ENCODE results near the gene C4A.
"Not testable (repeated sequence)": the region's sequence is repeated elsewhere in the genome, so short reads cannot be mapped to it uniquely, and the experiment has no call there.

The C4A gene

GRCh38 chr6:32008616-32009015 lies 26.8 kb downstream of the C4A start:
- DNase-seq; in situ Hi-C loops (cut with HindIII; ENCODE audit: low pct_ligation_motif_present, low pct_unique_long_range_greater_than_20kb, low sequenced_read_pairs): not testable (repeated sequence)

DNA sequence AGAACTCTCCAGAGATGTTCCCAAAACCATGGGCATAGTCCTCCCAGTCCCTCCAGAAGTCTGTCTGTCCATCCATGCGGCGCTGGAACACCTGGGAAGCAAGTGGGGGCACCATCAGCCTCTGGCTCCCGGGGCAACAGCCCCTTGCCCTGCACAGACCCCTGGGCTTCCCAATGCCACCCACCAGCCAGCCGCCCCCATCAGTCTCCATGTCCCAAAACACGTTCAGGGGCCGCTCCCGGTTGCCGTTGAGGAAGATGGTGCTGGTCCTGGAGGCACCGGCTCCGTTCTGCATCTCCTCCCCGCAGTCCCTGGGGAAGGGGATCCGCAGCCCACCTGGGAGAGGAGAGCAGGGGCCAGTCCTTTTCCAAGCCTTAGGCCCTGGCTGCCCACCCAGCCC lies 27.7 kb downstream of the C4A start:
- in situ Hi-C loops (cut with HindIII; ENCODE audit: low pct_ligation_motif_present, low pct_unique_long_range_greater_than_20kb, low sequenced_read_pairs); DNase-seq: not testable (repeated sequence)

DNA sequence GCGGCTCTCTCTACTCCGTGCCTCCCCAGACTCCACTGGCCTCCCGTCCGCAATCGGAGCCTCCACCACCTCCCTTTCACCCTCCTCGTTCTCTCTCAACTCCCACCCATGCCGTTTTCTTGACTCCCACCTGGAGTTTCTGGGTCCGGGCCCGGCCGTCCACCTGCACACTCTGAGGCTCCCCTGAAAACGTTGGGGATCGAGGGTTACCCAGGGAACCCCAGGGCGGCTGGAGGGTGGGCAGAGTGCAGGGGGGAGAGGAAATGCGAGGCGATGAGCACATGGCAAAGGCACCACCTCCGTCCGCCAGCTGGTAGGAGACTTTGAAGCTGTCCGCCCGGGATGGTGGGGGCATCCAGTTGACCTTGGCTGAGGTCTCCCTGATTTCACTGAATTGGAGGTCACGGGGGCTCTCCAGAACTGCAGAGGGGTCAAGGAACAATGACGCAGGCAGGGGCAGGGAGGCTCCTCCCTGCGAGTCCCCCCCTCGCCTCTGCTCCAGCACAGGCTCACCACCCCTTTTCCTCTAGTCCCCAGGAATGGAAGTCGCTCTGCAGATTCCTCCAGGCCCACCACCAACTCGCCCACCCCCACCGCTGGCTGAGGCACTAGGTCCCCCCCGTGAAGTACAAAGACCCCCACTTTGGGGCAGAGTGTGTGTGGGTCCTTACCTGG lies 29.1 kb downstream of the C4A start:
- DNase-seq; in situ Hi-C loops (cut with HindIII; ENCODE audit: low pct_ligation_motif_present, low pct_unique_long_range_greater_than_20kb, low sequenced_read_pairs): not testable (repeated sequence)

GRCh38 chr6:32012941-32013617 lies 31.2 kb downstream of the C4A start:
- DNase-seq; in situ Hi-C loops (cut with HindIII; ENCODE audit: low pct_ligation_motif_present, low pct_unique_long_range_greater_than_20kb, low sequenced_read_pairs): not testable (repeated sequence)

DNA sequence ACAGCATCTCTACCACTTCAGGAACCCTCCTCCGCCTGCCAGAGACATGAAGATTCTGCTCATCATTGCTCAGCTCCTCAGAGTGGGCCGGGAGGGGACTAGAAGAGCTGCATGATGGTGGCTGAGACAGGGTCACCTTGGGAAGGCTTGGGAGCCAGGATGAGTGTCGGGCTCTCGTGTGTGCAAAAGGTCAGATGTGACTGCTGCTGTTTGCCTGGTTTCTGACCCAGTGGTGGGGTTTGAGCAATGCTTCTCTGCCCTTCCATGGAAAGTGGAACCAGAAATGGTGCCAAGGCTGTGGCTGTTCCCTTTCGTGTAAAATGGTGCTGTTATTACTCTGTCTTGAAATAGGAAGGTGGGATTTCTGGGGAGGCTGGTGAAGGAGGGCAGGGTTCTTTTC lies 31.9 kb downstream of the C4A start:
- DNase-seq; in situ Hi-C loops (cut with HindIII; ENCODE audit: low pct_ligation_motif_present, low pct_unique_long_range_greater_than_20kb, low sequenced_read_pairs): not testable (repeated sequence)

GRCh38 chr6:32014547-32014946 lies 32.7 kb downstream of the C4A start, which contains the start of gene C4B:
Gene C4B, plus strand, starts transcription at chr6:32014795. Its CDS starts 51 bp downstream, at chr6:32014846.
- in situ Hi-C loops (cut with HindIII; ENCODE audit: low pct_ligation_motif_present, low pct_unique_long_range_greater_than_20kb, low sequenced_read_pairs); DNase-seq: not testable (repeated sequence)

GRCh38 chr6:32022100-32022499 lies 40.2 kb downstream of the C4A start:
- in situ Hi-C loops (cut with HindIII; ENCODE audit: low pct_ligation_motif_present, low pct_unique_long_range_greater_than_20kb, low sequenced_read_pairs); DNase-seq: not testable (repeated sequence)

- DNase-seq; in situ Hi-C loops (cut with HindIII; ENCODE audit: low pct_ligation_motif_present, low pct_unique_long_range_greater_than_20kb, low sequenced_read_pairs): not testable (repeated sequence)
Observed at GRCh38 chr6:32028631-32029030, 46.8 kb downstream of the C4A start.

DNA sequence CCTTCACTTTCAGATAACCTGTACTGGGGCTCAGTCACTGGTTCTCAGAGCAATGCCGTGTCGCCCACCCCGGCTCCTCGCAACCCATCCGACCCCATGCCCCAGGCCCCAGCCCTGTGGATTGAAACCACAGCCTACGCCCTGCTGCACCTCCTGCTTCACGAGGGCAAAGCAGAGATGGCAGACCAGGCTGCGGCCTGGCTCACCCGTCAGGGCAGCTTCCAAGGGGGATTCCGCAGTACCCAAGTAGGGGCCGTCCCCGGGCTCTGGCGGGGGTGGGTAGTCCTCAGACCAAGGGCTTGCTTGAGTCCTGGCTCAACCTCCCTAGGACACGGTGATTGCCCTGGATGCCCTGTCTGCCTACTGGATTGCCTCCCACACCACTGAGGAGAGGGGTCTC lies 47.7 kb downstream of the C4A start:
- in situ Hi-C loops (cut with HindIII; ENCODE audit: low pct_ligation_motif_present, low pct_unique_long_range_greater_than_20kb, low sequenced_read_pairs); DNase-seq: not testable (repeated sequence)

GRCh38 chr6:32035283-32036013 lies 53.6 kb downstream of the C4A start:
- in situ Hi-C loops (cut with HindIII; ENCODE audit: low pct_ligation_motif_present, low pct_unique_long_range_greater_than_20kb, low sequenced_read_pairs); DNase-seq: not testable (repeated sequence)

DNA sequence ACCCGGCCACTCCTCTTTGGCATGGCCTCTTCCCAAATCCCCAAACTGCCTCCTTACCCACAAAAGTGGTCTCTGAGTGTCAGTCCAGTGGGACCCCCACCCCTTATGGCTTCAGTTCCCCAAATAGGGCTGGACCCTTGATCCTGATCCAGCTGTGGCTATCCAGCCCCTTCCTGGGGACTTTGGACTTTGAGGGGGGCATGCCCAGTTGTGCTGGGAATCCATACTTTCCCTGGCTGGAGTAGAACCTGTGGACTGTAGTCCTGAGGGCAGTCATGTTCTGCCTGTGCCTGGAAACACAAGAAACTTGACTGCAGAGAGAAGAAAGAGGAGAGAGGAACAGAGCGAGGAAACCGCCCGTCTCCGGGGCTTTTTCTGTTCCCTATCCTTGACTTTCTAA lies 55.3 kb downstream of the C4A start:
- in situ Hi-C loops (cut with HindIII; ENCODE audit: low pct_ligation_motif_present, low pct_unique_long_range_greater_than_20kb, low sequenced_read_pairs); DNase-seq: not testable (repeated sequence)

DNA sequence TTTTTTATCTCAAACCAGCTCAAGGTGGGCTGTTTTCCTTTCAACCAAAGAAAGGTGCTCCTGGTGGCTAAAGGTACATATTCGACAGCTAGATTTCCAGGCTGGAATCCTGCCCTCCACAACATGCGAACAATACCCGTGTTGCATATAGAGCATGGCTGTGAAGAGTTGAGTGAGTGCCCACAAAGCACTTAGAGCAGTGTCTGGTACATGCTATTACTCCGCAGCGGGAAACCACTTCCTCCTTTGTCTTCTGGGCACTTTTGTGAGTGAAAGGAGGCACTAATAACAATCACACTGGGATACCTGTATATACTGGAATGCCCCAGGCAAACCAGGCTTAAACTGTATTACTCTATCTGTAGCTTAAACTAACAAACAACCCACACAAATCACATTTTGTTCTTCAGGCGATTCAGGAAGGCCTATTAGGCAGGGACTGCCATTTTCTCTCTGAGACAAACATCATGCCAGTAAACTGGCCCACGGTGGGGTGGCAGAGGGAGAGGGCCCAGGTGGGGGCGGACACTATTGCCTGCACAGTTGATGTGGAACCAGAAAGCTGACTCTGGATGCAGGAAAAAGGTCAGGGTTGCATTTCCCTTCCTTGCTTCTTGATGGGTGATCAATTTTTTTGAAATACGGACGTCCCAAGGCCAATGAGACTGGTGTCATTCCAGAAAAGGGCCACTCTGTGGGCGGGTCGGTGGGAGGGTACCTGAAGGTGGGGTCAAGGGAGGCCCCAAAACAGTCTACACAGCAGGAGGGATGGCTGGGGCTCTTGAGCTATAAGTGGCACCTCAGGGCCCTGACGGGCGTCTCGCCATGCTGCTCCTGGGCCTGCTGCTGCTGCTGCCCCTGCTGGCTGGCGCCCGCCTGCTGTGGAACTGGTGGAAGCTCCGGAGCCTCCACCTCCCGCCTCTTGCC lies 56.0 kb downstream of the C4A start, which contains the start of gene CYP21A2:
Gene CYP21A2 (plus strand): TSS at position 818 of the 927 bp plus-strand sequence. CDS start 8 bp downstream, at position 826.
- in situ Hi-C loops (cut with HindIII; ENCODE audit: low pct_ligation_motif_present, low pct_unique_long_range_greater_than_20kb, low sequenced_read_pairs); DNase-seq: not testable (repeated sequence)

DNA sequence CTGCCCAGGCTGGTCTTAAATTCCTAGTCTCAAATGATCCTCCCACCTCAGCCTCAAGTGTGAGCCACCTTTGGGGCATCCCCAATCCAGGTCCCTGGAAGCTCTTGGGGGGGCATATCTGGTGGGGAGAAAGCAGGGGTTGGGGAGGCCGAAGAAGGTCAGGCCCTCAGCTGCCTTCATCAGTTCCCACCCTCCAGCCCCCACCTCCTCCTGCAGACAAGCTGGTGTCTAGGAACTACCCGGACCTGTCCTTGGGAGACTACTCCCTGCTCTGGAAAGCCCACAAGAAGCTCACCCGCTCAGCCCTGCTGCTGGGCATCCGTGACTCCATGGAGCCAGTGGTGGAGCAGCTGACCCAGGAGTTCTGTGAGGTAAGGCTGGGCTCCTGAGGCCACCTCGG lies 57.0 kb downstream of the C4A start:
- in situ Hi-C loops (cut with HindIII; ENCODE audit: low pct_ligation_motif_present, low pct_unique_long_range_greater_than_20kb, low sequenced_read_pairs); DNase-seq: not testable (repeated sequence)

GRCh38 chr6:32039321-32040274 lies 57.7 kb downstream of the C4A start:
- DNase-seq; in situ Hi-C loops (cut with HindIII; ENCODE audit: low pct_ligation_motif_present, low pct_unique_long_range_greater_than_20kb, low sequenced_read_pairs): not testable (repeated sequence)

DNA sequence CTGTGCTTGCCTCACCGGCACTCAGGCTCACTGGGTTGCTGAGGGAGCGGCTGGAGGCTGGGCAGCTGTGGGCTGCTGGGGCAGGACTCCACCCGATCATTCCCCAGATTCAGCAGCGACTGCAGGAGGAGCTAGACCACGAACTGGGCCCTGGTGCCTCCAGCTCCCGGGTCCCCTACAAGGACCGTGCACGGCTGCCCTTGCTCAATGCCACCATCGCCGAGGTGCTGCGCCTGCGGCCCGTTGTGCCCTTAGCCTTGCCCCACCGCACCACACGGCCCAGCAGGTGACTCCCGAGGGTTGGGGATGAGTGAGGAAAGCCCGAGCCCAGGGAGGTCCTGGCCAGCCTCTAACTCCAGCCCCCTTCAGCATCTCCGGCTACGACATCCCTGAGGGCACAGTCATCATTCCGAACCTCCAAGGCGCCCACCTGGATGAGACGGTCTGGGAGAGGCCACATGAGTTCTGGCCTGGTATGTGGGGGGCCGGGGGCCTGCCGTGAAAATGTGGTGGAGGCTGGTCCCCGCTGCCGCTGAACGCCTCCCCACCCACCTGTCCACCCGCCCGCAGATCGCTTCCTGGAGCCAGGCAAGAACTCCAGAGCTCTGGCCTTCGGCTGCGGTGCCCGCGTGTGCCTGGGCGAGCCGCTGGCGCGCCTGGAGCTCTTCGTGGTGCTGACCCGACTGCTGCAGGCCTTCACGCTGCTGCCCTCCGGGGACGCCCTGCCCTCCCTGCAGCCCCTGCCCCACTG lies 58.6 kb downstream of the C4A start:
- in situ Hi-C loops (cut with HindIII; ENCODE audit: low pct_ligation_motif_present, low pct_unique_long_range_greater_than_20kb, low sequenced_read_pairs); DNase-seq: not testable (repeated sequence)

DNA sequence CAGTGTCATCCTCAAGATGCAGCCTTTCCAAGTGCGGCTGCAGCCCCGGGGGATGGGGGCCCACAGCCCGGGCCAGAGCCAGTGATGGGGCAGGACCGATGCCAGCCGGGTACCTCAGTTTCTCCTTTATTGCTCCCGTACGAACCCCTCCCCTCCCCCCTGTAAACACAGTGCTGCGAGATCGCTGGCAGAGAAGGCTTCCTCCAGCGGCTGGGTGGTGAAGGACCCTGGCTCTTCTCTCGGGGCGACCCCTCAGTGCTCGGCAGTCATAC lies 59.1 kb downstream of the C4A start:
- DNase-seq; in situ Hi-C loops (cut with HindIII; ENCODE audit: low pct_ligation_motif_present, low pct_unique_long_range_greater_than_20kb, low sequenced_read_pairs): not testable (repeated sequence)

- DNase-seq; in situ Hi-C loops (cut with HindIII; ENCODE audit: low pct_ligation_motif_present, low pct_unique_long_range_greater_than_20kb, low sequenced_read_pairs): not testable (repeated sequence)
Observed at GRCh38 chr6:32041385-32041784, 59.5 kb downstream of the C4A start.

Data from ACHN (cell line).